HG03159 (cell line): ENCODE measurements around the gene CD6.

Source experiments
- ATAC-seq: cut with Tn5 transposase; IDR thresholded peaks from one replicate; pipeline ENCODE4 v1.9.1; 2021; ENCODE audit warnings: mild to moderate bottlenecking, moderate library complexity; ENCODE audit not compliant: unreplicated experiment

CD6 gene, protein sequence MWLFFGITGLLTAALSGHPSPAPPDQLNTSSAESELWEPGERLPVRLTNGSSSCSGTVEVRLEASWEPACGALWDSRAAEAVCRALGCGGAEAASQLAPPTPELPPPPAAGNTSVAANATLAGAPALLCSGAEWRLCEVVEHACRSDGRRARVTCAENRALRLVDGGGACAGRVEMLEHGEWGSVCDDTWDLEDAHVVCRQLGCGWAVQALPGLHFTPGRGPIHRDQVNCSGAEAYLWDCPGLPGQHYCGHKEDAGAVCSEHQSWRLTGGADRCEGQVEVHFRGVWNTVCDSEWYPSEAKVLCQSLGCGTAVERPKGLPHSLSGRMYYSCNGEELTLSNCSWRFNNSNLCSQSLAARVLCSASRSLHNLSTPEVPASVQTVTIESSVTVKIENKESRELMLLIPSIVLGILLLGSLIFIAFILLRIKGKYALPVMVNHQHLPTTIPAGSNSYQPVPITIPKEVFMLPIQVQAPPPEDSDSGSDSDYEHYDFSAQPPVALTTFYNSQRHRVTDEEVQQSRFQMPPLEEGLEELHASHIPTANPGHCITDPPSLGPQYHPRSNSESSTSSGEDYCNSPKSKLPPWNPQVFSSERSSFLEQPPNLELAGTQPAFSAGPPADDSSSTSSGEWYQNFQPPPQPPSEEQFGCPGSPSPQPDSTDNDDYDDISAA

DNA sequence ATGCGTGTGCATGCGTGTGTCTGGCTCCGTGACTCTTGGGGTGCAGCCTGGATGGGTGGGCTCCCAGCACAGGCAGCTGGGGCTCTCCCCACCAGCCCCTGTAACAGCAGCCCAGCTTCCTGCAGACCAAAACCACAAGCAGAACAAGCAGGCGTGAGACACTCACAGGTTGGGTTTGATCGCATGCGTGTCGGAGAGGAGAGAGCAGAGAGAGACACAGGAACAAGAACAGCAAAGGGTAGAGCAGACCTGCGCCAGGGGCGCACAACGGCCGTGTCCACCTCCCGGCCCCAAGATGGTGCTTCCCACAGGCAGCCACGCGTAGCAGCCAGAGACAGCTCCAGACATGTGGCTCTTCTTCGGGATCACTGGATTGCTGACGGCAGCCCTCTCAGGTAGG lies at the start of gene CD6:
TSS of gene CD6 (plus strand) at position 161 of the 400 bp plus-strand sequence. CDS start at position 347, 186 bp downstream.
- no peak for ATAC-seq

DNA sequence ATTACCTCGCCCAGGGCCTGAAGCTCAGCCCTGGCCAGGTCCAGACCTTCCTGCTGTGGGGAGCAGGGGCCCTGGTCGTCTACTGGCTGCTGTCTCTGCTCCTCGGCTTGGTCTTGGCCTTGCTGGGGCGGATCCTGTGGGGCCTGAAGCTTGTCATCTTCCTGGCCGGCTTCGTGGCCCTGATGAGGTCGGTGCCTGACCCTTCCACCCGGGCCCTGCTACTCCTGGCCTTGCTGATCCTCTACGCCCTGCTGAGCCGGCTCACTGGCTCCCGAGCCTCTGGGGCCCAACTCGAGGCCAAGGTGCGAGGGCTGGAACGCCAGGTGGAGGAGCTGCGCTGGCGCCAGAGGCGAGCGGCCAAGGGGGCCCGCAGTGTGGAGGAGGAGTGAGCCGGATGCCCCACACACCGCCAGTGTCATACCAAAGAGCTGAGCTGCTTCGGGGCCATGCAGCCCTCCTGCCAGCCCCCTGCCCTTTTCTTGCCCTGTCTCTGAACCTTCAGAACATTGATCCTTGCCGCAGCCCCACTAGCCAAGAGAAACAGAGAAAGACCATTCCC lies 49.6 kb upstream of the CD6 start:
- no peak for ATAC-seq

DNA sequence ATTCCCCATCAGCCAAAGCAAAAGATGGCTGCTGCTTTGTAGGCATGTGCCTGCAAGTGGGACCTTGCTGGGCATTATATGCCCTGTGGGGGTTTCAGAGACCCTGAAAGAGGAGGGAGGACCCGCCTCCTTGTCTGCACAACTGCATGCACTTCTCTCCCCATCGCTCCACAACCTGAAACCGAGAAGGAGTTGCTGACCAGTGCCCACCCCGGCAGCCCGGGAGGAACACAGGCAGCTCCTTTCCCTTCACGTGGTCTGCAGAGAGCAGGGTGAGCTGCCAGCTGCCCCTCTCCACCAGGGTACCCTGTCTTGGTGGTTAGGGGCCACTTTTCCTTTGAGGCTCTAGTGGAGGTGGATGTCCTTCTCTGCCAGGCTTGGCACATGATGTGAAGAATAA lies 48.6 kb upstream of the CD6 start:
- no peak for ATAC-seq

DNA sequence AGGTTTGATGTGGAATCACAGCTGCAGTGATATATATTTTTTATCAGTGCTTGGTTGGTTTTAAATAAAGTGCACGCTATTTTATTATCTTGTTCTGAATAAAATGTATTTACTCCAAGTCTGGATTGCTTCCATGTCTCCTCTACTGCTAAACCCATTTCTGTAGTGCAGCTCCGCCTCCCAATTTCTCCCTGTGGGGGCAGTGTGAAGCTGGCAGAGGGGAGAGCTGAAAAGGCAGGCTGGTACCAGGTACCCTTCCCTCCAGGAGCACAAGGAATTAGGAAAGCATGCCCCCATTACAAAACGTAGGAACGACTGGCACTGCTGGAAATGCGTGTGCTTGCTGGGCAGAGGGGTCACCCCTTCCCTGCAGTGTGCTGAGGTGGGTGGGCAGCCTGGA lies 48.2 kb upstream of the CD6 start:
- ATAC-seq: no peak

DNA sequence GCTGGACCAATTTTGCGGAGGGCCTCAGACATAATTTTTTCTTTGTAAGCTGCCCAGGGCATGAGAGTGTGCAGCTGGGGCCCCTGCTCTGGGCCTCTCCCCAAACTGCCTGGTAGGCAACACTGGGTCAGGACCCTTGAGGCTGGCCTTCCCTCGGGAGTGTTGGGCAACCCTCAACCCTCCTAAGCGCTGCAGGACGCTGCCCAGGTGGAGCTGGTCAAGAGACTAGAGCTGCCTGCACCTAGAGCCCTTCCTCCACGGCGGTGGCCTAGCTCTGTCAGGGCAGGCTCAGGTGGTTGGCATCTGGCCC lies 47.7 kb upstream of the CD6 start:
- no peak for ATAC-seq

DNA sequence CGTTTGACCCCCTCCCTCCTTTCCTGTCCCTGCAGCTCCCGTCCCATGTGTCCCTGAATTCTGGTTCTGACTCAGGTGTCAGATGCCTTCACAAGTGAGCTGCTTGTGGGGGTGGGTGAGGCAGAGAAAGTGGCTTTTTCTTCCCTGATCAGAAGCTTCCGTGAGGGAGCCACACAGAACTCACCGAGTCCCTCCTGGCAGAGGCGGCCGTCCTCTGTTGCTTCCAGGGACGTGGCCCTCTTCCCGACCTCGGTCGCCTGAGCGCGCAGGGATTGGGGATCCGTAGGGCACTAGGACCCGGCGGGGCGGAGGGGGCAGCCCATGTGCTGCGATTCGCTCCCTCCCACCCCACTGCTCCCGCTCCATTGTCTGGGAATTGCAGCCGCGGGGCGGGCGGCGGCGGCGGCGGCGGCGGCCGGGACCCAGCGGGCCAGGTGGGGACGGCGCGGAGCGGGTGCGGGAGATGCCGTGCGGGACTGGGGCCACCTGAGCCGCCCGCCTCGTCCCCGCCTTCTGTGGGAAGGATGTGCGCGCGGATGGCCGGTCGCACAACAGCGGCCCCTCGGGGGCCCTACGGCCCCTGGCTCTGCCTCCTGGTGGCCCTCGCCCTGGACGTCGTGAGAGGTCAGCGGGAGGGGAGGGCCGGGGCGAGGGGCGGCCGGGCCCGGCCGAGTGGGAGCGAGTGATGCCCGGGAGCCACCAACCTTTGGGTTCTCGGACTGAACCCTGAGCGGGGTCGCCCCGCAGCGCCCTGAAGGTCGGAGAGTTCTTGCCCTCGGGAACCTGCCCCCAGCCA lies 47.2 kb upstream of the CD6 start, which contains the start of gene TMEM132A:
TSS of gene TMEM132A (plus strand) at position 351 of the 796 bp plus-strand sequence. CDS start at position 525, 174 bp downstream.
- no peak for ATAC-seq

DNA sequence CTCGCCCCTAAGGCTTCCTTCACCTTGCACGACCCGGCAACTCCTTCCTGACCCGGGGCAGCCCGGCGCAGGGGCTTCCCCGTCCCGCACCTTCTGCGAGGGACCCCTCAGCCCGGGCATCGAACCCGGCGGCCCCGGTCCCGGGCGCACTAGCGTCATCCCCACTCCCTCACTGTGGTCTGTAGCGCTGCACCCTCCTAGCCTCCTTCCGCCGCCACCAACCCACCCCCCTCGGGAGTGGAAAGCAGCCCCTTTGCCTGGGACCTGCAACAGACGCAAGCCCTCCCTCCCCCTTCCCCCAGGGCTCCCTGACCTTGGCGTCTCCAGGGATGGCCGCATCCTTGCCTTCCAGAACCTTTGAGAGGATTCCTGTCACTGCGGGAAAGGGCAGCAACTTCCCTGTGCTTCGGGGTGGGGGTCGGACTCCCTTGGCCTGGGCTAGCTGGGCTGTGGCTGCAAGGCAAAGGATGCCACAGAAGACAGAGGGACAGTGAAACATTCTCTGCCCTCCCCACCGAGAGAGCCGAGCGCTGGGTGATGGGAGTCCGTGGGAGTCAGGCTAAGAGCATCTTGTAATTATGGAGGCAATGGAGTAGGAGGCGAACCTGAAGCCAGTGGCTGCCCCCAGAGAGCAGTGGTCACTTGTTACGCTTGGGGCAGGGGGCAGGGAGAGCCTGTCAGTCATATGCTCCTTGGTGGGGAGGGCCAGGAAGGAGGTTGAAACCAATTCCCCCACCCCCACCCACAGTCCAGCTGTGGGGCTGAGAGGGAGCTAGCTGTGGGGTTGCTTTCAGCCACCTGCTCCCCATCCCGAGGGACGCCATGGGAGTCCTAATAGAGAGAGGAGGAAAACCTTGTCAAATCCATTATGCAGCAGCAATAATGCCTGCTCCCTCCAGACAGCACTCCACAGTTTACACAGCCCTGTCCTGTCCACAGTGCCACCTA lies 46.3 kb upstream of the CD6 start:
- no peak for ATAC-seq

DNA sequence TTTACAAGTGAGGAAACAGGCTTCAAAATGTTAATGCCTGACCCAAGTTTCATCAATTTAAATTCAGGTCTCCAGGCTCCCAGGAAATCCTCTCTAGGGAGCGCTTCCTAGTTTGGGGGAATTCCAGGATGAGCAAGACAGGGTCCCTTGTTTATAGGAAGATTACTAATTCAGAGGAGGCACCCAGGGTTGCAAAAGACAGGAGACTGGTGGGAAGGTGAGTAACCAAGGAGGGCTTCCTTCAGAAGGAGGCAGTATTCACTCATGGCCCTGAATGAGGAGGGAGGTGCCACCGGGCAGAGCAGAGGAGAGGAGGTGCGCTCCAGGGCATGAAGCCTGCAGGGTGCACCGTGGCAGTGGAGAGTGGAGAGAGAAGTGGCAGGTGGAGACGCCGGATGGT lies 45.6 kb upstream of the CD6 start:
- no peak for ATAC-seq

DNA sequence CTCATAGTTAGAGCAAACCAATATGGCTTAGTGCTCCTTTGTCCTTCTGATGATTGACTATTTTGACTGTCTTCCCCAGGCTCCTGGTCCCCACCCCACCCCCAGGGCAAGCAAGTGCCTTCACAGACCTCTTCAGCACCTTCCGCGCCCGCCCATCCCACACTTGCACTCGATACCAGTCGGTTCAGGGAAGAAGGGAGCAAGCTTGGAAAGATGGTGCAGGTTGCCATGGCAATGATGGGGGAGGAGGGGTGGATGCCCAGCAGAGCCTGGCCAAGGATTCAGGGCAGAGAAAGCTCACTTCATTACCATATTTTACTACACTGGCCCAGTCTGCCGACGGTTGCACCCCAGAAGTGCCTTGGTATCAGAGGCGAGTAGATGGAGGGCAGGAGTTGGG lies 45.0 kb upstream of the CD6 start:
- ATAC-seq: no peak

DNA sequence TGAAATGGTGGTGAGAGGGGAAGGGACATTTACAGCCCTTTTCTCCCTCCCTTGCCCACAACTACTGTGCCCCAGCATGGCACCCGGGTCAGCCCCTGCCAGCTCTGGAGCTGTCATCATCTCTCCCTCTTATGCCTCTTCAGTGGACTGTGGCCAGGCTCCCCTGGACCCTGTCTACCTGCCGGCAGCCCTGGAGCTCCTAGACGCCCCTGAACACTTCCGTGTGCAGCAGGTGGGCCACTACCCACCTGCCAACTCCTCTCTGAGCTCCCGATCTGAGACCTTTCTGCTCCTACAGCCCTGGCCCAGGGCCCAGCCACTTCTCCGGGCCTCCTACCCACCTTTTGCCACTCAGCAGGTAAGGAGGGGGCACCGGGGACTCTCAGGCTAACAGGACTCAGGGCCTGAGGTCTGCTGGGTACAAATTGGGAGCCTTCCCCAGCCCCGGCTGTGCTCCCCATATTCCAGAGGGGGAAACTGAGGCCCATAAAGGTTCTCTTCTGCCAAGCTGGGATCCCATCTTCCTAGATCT lies 44.4 kb upstream of the CD6 start:
- ATAC-seq: no peak

DNA sequence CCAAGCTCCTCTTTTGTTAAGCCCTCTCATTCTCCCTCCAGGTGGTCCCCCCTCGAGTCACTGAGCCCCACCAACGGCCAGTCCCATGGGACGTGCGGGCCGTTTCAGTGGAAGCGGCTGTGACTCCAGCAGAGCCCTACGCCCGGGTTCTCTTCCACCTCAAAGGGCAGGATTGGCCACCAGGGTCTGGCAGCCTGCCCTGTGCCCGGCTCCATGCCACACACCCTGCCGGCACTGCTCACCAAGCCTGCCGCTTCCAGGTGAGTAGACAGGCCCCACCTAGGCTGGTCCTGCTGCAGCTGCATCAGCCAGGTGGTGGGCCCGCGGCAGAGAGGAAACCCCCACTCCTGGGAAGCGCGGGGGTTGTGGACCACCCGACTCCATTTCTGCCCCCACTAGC lies 43.9 kb upstream of the CD6 start:
- no peak for ATAC-seq

DNA sequence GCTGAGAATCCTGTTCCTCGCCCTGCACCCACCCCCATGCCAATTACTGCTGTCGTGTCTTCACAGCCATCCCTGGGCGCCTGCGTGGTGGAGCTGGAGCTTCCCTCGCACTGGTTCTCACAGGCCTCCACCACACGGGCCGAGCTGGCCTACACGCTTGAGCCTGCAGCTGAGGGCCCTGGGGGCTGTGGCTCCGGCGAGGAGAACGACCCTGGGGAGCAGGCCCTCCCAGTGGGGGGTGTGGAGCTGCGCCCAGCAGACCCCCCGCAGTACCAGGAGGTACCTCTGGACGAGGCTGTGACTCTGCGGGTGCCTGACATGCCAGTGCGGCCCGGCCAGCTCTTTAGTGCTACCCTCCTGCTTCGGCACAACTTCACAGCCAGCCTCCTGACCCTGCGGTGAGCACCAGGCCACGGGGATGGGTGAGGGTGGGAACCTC lies 42.9 kb upstream of the CD6 start:
- no peak for ATAC-seq

DNA sequence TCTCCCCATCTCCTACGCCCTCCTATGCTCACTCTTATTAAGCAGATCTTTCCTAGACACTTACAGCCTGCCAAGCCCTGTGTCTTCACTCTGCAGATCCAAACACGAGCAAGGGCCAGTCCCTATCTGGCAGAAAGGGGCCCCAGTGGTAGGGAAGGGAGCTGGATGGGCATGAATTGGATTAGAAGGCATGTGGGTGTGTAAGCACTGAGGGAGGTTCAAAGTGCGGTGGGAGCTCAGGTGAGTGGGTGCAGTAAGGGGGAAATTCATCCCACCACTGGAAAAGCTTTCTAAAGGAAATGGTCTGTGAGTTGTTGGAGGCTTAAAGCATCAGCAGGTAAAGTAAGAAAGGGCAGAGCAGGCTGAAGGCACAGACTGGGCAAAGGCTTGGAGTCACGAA lies 41.7 kb upstream of the CD6 start:
- ATAC-seq: no peak

DNA sequence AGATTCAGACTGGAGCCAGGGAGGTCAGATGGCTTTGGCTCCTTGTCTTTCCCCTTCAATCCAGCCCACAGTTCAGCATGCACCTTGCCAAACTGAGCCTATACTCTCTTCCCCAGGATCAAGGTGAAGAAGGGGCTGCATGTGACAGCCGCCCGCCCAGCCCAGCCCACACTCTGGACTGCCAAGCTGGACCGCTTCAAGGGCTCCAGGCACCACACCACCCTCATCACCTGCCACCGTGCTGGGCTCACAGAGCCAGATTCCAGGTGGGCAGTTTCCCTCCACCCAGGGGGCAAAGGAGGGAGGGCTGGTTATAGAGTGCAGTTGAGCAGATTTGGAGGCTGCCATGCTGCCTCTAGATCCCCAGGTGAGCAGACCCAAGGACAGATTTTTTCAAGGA lies 41.1 kb upstream of the CD6 start:
- ATAC-seq: no peak

DNA sequence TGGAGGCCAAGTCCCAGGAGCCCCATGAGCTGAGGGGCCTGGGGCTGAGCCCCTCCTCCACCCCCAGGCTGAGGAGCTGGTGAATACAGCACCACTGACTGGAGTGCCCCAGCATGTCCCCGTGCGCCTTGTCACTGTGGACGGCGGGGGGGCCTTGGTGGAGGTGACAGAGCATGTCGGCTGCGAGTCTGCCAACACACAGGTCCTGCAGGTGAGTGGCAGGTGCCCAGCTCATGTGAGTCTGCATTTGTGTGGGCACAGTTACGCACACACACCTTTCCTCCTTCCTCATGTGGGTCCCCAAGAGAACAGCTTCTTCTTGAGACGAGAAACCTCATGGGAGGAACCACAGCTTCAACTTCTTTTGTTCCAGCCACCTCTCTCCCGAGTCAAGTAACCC lies 39.6 kb upstream of the CD6 start:
- no peak for ATAC-seq

DNA sequence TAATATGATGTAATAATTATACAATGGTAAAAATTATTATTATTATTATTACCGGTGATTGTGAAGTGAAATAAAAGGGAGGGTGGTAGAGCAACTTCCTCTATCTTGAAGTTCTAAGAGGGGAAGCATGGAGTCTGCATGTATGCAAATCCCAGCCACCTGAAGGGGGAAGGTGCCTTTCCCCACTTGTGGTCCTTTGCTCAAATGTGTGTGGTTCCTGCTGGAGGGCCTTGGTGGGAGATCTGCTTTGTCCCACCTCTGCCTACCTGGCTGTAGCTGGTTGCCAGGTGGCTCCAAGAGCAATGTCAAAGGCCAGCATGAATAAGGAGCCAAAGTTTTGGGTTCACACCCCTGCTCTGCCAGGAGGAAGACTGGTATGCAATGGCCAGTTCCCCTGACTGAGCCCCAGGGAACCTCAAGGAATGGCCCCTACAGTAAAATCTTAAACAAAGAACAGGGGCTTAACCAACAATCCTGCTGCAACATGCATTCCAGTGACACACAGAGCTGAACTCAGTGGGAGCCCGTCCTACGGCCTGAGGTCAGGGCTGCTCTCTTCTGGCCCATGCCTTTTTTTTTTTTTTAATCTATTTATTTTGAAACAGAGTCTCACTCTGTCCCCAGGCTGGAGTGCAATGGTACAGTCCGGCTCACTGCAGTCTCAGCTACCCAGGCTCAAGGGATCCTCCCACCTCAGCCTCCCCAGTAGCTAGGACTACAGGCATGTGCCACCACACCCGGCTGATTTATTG lies 38.7 kb upstream of the CD6 start:
- ATAC-seq: no peak

DNA sequence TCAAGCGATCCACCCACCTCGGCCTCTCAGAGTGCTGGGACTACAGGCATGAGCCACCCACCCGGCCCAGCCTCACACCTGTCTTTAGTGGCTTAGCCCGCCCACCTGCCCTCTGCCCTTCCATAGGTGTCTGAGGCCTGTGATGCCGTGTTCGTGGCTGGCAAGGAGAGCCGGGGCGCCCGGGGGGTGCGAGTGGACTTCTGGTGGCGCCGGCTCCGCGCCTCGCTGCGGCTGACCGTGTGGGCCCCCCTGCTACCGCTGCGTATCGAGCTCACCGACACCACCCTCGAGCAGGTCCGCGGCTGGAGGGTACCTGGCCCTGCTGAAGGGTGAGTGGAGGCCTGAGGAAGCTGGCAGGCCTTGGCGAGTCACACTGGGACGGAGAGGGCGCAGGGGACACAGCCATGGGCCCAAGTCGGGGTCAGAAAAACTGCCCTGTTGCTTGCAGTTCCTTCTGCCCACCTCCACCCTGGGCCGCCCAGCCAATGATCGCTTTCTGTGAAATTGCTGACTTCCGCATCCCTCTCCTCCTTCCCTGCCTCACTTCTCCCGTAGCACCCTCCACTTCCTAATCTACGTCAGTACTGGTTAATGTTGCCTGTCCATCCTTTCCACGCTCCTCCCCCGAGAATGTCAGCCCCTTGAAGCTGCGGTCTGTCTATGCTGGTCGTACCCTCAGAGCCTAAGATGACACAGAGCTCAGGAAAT lies 37.9 kb upstream of the CD6 start:
- ATAC-seq: no peak

DNA sequence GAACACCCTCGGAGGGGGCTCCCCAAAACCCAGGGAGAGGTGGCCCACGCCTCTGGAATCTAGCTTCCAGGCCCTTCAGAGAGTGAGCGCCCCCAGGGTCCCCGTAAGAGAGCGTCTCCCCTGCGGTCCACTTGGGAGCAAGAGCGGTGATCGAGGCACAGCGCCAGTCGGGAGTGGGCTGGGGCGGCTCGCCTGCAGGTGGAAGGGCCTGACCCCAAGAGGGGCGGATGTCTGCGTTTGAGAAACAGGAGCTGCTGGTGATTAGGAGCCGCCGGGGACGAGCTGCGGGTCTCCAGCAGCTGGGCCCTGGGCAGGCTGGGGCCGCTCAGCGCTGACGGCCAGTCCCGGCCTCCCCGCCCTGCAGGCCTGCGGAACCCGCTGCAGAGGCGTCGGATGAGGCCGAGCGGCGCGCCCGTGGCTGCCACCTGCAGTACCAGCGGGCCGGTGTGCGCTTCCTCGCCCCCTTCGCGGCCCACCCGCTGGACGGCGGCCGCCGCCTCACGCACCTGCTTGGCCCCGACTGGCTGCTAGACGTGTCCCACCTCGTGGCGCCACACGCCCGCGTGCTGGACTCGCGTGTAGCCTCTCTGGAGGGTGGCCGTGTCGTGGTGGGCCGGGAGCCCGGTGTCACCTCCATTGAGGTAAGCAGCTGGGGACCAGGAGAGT lies 37.2 kb upstream of the CD6 start:
- no peak for ATAC-seq
